GM23248 (cell line): Measurements from ENCODE around the gene SBDS.
"Not testable (repeated sequence)": the region's sequence is repeated elsewhere in the genome, so short reads cannot be mapped to it uniquely, and the experiment has no call there.

Experiments
- EZH2 ChIP-seq: fragments of 200-600 bp; sonication (generic); IDR thresholded peaks from 2 replicates; pipeline ENCODE4 v1.6.1; 2018; ENCODE audit warnings: antibody characterized with exemption, mild to moderate bottlenecking; ENCODE audit not compliant: insufficient read depth, poor library complexity, severe bottlenecking
- EZH2phosphoT487 ChIP-seq: fragments of 200-600 bp; sonication (generic); IDR thresholded peaks from 2 replicates; pipeline ENCODE4 v1.6.1; 2018; ENCODE audit warnings: antibody characterized with exemption, moderate library complexity, mild to moderate bottlenecking, low read depth; ENCODE audit not compliant: insufficient read depth

DNA sequence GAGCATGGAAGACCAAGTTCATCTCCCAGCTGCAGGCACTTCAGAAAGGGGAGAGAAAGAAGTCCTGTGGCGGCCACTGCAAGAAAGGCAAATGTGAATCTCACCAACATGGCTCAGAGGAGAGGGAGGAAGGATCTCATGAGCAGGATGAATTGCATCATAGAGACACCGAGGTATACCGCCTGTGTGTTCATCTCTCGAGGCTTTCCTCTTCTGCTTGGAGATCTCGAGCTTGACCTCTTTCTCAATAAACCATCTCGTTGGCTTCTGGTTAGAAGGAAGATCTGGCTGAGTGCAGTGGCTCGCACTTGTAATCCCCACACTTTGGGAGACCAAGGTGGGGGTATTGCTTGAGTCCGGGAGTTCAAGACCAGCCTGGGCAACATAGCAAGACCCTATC lies 22.6 kb upstream of the SBDS start:
- not testable (repeated sequence) for TF ChIP-seq EZH2phosphoT487, EZH2
